Vagina (tissue), 2 donors: ENCODE data around the gene PTPRM.

ENCODE experiments used
- POLR2A ChIP-seq, 2 donors: fragments of 450-650 bp; IDR thresholded peaks; one replicate each; pipeline ENCODE4 v1.6.1; 2017; ENCODE audit warnings: antibody characterized with exemption in 2 of 2, mild to moderate bottlenecking in 2 of 2, moderate library complexity in 2 of 2
- POLR2AphosphoS5 ChIP-seq, 2 donors: sonication (generic); formaldehyde crosslinking; IDR thresholded peaks; one replicate each; pipeline ENCODE4 v1.9.0; 2017; ENCODE audit warnings: antibody characterized with exemption in 2 of 2, mild to moderate bottlenecking in 2 of 2, low read depth in 1 of 2; ENCODE audit not compliant: insufficient read depth in 1 of 2
- TF ChIP-seq, protein P1 (sequence below), 3 experiments: fragments of 450-650 bp in 2 of 3; fragments of 200-600 bp in 1 of 3; sonication (generic) in 1 of 3; IDR thresholded peaks; one replicate each; pipeline ENCODE4 v1.5.1; 2017 to 2019; ENCODE audit warnings: antibody characterized with exemption in 3 of 3, mild to moderate bottlenecking in 2 of 3, moderate library complexity in 2 of 3

DNA sequence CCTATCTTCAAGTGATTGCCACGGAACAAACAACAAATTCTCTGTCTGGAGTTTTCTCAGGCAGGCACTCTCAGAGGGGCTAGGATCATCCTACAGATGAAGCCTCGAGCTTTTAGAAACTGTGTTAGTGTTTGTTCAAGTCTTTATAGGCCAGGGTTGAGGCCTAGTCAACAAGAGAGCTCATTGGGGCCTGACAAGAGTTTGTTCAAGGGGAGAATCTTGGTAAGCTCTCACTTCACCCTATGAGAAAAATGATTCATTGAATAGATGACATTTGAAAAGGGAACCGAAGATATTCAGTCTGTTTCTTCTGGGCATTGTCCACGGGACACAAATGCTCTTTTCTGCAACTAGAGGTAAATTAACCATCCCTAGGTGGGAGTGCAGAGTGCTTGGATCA, 476.9 kb downstream of the PTPRM start:
- TF ChIP-seq, protein P1, sequence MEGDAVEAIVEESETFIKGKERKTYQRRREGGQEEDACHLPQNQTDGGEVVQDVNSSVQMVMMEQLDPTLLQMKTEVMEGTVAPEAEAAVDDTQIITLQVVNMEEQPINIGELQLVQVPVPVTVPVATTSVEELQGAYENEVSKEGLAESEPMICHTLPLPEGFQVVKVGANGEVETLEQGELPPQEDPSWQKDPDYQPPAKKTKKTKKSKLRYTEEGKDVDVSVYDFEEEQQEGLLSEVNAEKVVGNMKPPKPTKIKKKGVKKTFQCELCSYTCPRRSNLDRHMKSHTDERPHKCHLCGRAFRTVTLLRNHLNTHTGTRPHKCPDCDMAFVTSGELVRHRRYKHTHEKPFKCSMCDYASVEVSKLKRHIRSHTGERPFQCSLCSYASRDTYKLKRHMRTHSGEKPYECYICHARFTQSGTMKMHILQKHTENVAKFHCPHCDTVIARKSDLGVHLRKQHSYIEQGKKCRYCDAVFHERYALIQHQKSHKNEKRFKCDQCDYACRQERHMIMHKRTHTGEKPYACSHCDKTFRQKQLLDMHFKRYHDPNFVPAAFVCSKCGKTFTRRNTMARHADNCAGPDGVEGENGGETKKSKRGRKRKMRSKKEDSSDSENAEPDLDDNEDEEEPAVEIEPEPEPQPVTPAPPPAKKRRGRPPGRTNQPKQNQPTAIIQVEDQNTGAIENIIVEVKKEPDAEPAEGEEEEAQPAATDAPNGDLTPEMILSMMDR (IDR thresholded peaks at IDR 0.05): no peak
- no peak for TF ChIP-seq POLR2A (IDR thresholded peaks at IDR 0.05)
- no peak for TF ChIP-seq POLR2AphosphoS5 (IDR thresholded peaks at IDR 0.05; ENCODE audit: insufficient read depth in 1 of 2, low read depth in 1 of 2)
